K562 (cell line): Measurements from ENCODE around the gene LRRK1. TPM values are rescaled to one million over a fixed set of nuclear protein-coding genes. Genes with fewer than 3 reads are reported as not detected.

Source experiments
- ATAC-seq: fragments of 200-7000 bp; cut with Tn5 transposase; 3 replicates; pipeline ENCODE4 v1.9.1; 2020; ENCODE audit warnings: moderate library complexity
- BruUV-seq: library from RNA; stranded (reverse); fragments of 400-500 nt; replicated peaks from 2 replicates; lab custom pipeline; 2021; lab: Mats Ljungman, UMichigan
- CTCF ChIA-PET: fragments of 300-600 bp; formaldehyde crosslinking; extraction: SDS; loops from one replicate; lab custom pipeline; 2021; ENCODE audit warnings: low intra/inter-chr PET ratio; lab: Yijun Ruan, JAX
- POLR2A ChIA-PET: fragments of 300-600, 350-650 bp; sonication (Branson Sonifier 250); formaldehyde crosslinking; extraction: SDS; loops from one replicate; lab custom pipeline; 2021; ENCODE audit warnings: antibody characterized with exemption, inconsistent platforms; lab: Yijun Ruan, JAX
- DNase-seq, 4 experiments: peaks; one replicate each; pipeline versions ENCODE4 v3.0.0 to v3.0.0-alpha.2; 2011 to 2018; ENCODE audit warnings: low spot score in 3 of 4, mixed read lengths in 3 of 4; ENCODE audit errors: extremely low read depth in 1 of 4
- FAIRE-seq: peaks from 2 replicates; lab custom pipeline; 2011; peaks lifted over from hg19 to GRCh38; lab: Jason Lieb, UNC
- H2AFZ ChIP-seq: 2 replicates; pipeline ENCODE4 v1.6.0; 2011; ENCODE audit warnings: low read depth, low read length, control low read depth, inconsistent platforms
- H3K27ac ChIP-seq: fragments of 200-600 bp; 3 replicates; pipeline ENCODE4 v1.8.0; 2011; ENCODE audit warnings: low read depth, mild to moderate bottlenecking, control low read depth, inconsistent platforms, low read length, moderate library complexity, mixed read lengths; ENCODE audit errors: extremely low read depth
- H3K27me3 ChIP-seq, 2 experiments: fragments of 300-600 bp in 1 of 2; 2 replicates in 1 of 2; 3 replicates in 1 of 2; pipeline versions ENCODE4 v1.6.0 to v1.8.0; 2011; ENCODE audit warnings: inconsistent platforms in 2 of 2, low read length in 2 of 2, mild to moderate bottlenecking in 1 of 2, mixed read lengths in 1 of 2, moderate library complexity in 1 of 2; ENCODE audit not compliant: control insufficient read depth in 2 of 2, insufficient read depth in 2 of 2
- H3K36me3 ChIP-seq: fragments of 300-600 bp; 3 replicates; pipeline ENCODE4 v1.8.0; 2011; ENCODE audit warnings: mild to moderate bottlenecking, low read length, inconsistent platforms; ENCODE audit not compliant: control insufficient read depth, insufficient read depth
- H3K4me1 ChIP-seq, 2 experiments: fragments of 200-600 bp in 1 of 2; replicated peaks in 1 of 2; 2 replicates in 1 of 2; 3 replicates in 1 of 2; pipeline versions ENCODE4 v1.5.1 to v1.8.0; 2011; ENCODE audit warnings: inconsistent platforms in 2 of 2, low read length in 2 of 2, mild to moderate bottlenecking in 1 of 2, mixed read lengths in 1 of 2, moderate library complexity in 1 of 2; ENCODE audit not compliant: control insufficient read depth in 2 of 2, insufficient read depth in 2 of 2
- H3K4me2 ChIP-seq: 2 replicates; pipeline ENCODE4 v1.6.1; 2011; ENCODE audit warnings: low read length, control low read depth, inconsistent platforms, mixed read lengths; ENCODE audit not compliant: insufficient read depth
- H3K4me3 ChIP-seq: fragments of 200-600 bp; sonication (generic), shearing (Covaris generic); 2 replicates; pipeline ENCODE4 v1.5.1; 2016; ENCODE audit warnings: control low read depth, inconsistent platforms
- H3K79me2 ChIP-seq: fragments of 200-600 bp; 3 replicates; pipeline ENCODE4 v1.8.0; 2011; ENCODE audit warnings: low read length, inconsistent platforms; ENCODE audit not compliant: control insufficient read depth, insufficient read depth
- H3K9ac ChIP-seq, 2 experiments: 2 replicates each; pipeline versions ENCODE4 v1.6.0 to v1.6.1; 2011; ENCODE audit warnings: low read depth in 2 of 2, low read length in 2 of 2, control low read depth in 1 of 2, inconsistent platforms in 1 of 2, mild to moderate bottlenecking in 1 of 2, mixed read lengths in 1 of 2; ENCODE audit not compliant: insufficient read depth in 1 of 2
- H3K9me1 ChIP-seq: one replicate; pipeline ENCODE4 v1.6.0; 2011; ENCODE audit warnings: inconsistent platforms, mild to moderate bottlenecking, low read length, moderate library complexity; ENCODE audit not compliant: control insufficient read depth, insufficient read depth
- H3K9me3 ChIP-seq: replicated peaks from 2 replicates; pipeline ENCODE4 v1.5.1; 2011; ENCODE audit warnings: low read depth, low read length, inconsistent platforms; ENCODE audit not compliant: control insufficient read depth, insufficient read depth
- H4K20me1 ChIP-seq: replicated peaks from 2 replicates; pipeline ENCODE4 v1.6.1; 2011; ENCODE audit warnings: low read length, inconsistent platforms, mixed read lengths; ENCODE audit not compliant: control insufficient read depth, insufficient read depth
- CEBPB ChIP-seq: fragments of 450-650 bp; IDR thresholded peaks from 2 replicates; pipeline ENCODE4 v1.6.1; 2016; ENCODE audit warnings: missing genetic modification characterization, missing compliant biosample characterization
- CEBPG ChIP-seq, 3 experiments: fragments of 200-800 bp in 1 of 3; sonication (Bioruptor generic) in 1 of 3; sonication (generic) in 1 of 3; formaldehyde crosslinking in 1 of 3; IDR thresholded peaks in 2 of 3; conservative IDR thresholded peaks in 1 of 3; 2 replicates each; pipeline versions ENCODE4 v1.6.1 to v1.8.0; 2016 to 2022; ENCODE audit warnings: missing compliant biosample characterization in 2 of 3, missing genetic modification characterization in 2 of 3, mild to moderate bottlenecking in 1 of 3, missing genetic modification reagents in 1 of 3
- TAL1 ChIP-seq: fragments of 450-650 bp; IDR thresholded peaks from 2 replicates; pipeline ENCODE4 v1.6.1; 2016; ENCODE audit warnings: mild to moderate bottlenecking
- TOE1 ChIP-seq, 2 experiments: fragments of 450-650 bp in 1 of 2; sonication (generic) in 1 of 2; formaldehyde crosslinking in 1 of 2; IDR thresholded peaks; 2 replicates each; pipeline versions ENCODE4 v1.7.1 to v1.8.0; 2016 to 2022; ENCODE audit warnings: borderline replicate concordance in 2 of 2, mild to moderate bottlenecking in 2 of 2, antibody characterized with exemption in 1 of 2, inconsistent platforms in 1 of 2, low read depth in 1 of 2, missing genetic modification reagents in 1 of 2, moderate library complexity in 1 of 2
- ZBTB17 ChIP-seq: fragments of 450-650 bp; formaldehyde crosslinking; IDR thresholded peaks from 2 replicates; pipeline ENCODE4 v1.4.0; 2020; ENCODE audit warnings: mild to moderate bottlenecking
- ZBTB8A ChIP-seq: fragments of 450-650 bp; IDR thresholded peaks from 2 replicates; pipeline ENCODE4 v1.6.1; 2018; ENCODE audit warnings: mild to moderate bottlenecking, moderate library complexity; ENCODE audit not compliant: partially characterized antibody
- ZC3H11A ChIP-seq: IDR thresholded peaks from 2 replicates; pipeline ENCODE4 v1.6.1; 2012; ENCODE audit warnings: low read depth, low read length, improper control_type of control experiment
- WGBS: fragments of 100-300 bp; shearing (Covaris generic); methylation state at CpG from one replicate; pipeline ENCODE4 v1.1.6; 2016; ENCODE audit warnings: low coverage, mixed read lengths; ENCODE audit not compliant: insufficient coverage; ENCODE audit errors: missing lambda C conversion rate; 5-methylcytosine and 5-hydroxymethylcytosine counted together
- in situ Hi-C: fragments of 300-500 bp; cut with MboI; formaldehyde crosslinking; loops from 4 replicates; pipeline ENCODE4 v1.15.0; 2018; ENCODE audit warnings: inconsistent platforms, mixed read lengths
- intact Hi-C: fragments of 100-400 bp; cut with micrococcal nuclease; formaldehyde crosslinking; loops from 2 replicates; pipeline ENCODE4 v1.14.2; 2022
- polyA plus RNA-seq, 8 experiments: library from polyadenylated mRNA; depleted of rRNA in 4 of 8; stranded (reverse) in 5 of 8; unstranded in 3 of 8; fragments of >200 nt; fragmentation: Nextera tagmentation in 2 of 8; fragmentation: Illumina TruSeq in 1 of 8; extraction: Ambion mirVana in 2 of 8; extraction: Trizol in 1 of 8; gene quantifications; 2 replicates each; pipeline versions ENCODE4 v1.2.1 to v1.2.3, GENCODE V29; 2011 to 2014; ENCODE audit warnings: inconsistent platforms in 1 of 8, missing spikeins in 1 of 8
- total RNA-seq, 7 experiments: library from RNA; depleted of rRNA in 6 of 7; stranded (reverse); fragments of >200 nt in 6 of 7; fragmentation: Illumina TruSeq in 2 of 7; extraction: Trizol in 2 of 7; gene quantifications; 2 replicates each; pipeline versions ENCODE4 v1.2.1 to v1.2.3, GENCODE V29; 2011 to 2021; ENCODE audit warnings: low replicate concordance in 1 of 7

Gene LRRK1
- total and polyA plus RNA-seq, 9 of the 15 experiments (the other 6 are each of a cell fraction or from before 2014, with no cell fraction given), result 0.01 to 1.5 (median 0.11) TPM

DNA sequence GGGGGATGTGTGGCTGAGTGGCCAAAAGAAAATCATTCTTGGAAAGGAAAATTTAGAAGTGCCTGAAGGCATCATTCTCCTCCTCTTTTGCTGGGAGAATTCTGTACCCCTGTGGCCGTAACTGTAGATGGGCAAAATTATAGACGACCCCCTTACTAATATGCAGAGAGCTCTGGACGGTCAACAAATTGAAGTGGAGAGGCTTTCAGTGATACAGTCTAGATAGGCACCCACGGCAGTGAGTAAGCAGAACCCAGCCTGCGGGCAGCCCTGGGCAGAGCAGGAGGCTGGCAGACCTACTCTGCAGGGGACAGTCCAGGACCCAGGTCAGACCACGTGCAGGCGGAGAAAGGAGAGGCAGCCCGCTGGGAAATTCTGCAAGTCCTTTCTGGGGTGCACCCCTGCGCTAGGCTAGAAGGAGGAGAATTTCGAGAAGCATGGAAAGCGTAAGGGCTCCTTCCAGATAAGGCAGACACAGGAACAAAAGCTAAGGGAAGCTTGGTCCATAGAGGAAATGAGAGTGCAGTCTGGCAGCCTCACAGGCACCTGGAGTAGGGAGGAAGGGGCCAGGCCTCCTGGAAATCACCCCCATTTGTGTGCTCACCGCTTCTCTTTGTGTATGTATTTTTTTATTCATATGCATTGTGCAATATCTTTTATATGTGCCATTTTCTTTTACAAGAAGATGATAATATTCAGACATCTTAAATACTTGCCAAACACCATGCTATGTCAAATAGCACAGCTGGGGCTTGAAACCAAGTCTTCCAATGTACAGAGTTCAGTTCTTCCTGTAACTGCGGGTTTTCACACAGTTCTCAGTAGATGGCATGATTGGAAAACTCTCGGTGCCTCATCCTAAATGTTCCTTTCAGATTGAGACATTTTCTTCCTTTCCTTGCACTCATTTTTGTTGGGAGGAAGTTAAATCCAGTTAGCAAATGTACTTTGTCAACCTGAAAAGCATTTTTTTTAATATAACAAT lies 40.2 kb downstream of the LRRK1 start:
- Histone ChIP-seq H2AFZ (no peak overlapping the region), H4K20me1 (no peaks in the 10 kb centered on the region; the same call in 1 of the 2 replicates), H3K4me2 (no peak overlapping the region), H3K27ac (no peak overlapping the region), H3K36me3 (no peaks in the 10 kb centered on the region), H3K4me1 (no peaks in the 10 kb centered on the region)
- POLR2A ChIA-PET, result no interaction called here
- intact Hi-C loops, result no loop called here
- WGBS, result 1% methylated on average over 14 of the region's 14 CpGs
- no peak for TF ChIP-seq ZBTB17 (CRISPR knock-in tag)
- TF ChIP-seq TAL1, result no peak
- TF ChIP-seq TOE1 (IDR thresholded peaks at IDR 0.05; ENCODE audit: borderline replicate concordance), result no peak
- TF ChIP-seq TOE1 (CRISPR knock-in tag; IDR thresholded peaks at IDR 0.05; ENCODE audit: borderline replicate concordance, low read depth), result no peak
- TF ChIP-seq CEBPG (CRISPR knock-in tag; IDR thresholded peaks at IDR 0.05), result no peak
- TF ChIP-seq CEBPG (tag; conservative IDR thresholded peaks at IDR 0.05 in 1 of 2, IDR thresholded peaks at IDR 0.05 in 1 of 2), result 0 out of 4 replicates have a peak, but pooled peaks of 1 of the 2 experiments have one; percentile 8
- peak; percentile 56 for TF ChIP-seq CEBPB (tag)
- no peak for TF ChIP-seq ZBTB8A
- TF ChIP-seq ZC3H11A, result no peak
- TF ChIP-seq, all 486 proteins: peak for 2
- CTCF ChIA-PET, result no interaction called here
- no peaks in the 10 kb centered on the region for H3K9me3 ChIP-seq
- DNase-seq (no peak), FAIRE-seq (no peak), ATAC-seq (no peak)
- no peak overlapping the region for H3K9ac ChIP-seq
- H3K27me3 ChIP-seq, result peaks cover 25 to 43% of the 10 kb centered on the region in 2 experiments
- no peaks in the 10 kb centered on the region for H3K9me1 ChIP-seq
- no peak overlapping the region for H3K4me3 ChIP-seq
- in situ Hi-C loops, result no loop called here
- no TSS peak for BruUV-seq
- no peaks in the 10 kb centered on the region for H3K79me2 ChIP-seq
